A549 (cell line): ENCODE data around the gene BATF. TPM values are rescaled to one million over a fixed set of nuclear protein-coding genes. Genes with fewer than 3 reads are reported as not detected.

Source experiments
- ATAC-seq, 2 experiments: fragments of 200-7000 bp in 1 of 2; fragments of >200 bp in 1 of 2; cut with Nextera tagmentation in 1 of 2; cut with Tn5 transposase in 1 of 2; 3 replicates each; pipeline versions ENCODE4 v1.8.0 to v1.9.1; 2018 to 2020; ENCODE audit warnings: mild to moderate bottlenecking in 1 of 2, moderate library complexity in 1 of 2
- CTCF ChIA-PET: fragments of 300-600 bp; sonication (Branson Sonifier 250); formaldehyde crosslinking; extraction: SDS; loops from one replicate; lab custom pipeline; 2021; ENCODE audit warnings: antibody characterized with exemption, inconsistent platforms; lab: Yijun Ruan, JAX
- POLR2A ChIA-PET: fragments of 350-600 bp; formaldehyde crosslinking; extraction: SDS; loops from one replicate; lab custom pipeline; 2021; ENCODE audit warnings: antibody characterized with exemption, inconsistent platforms; lab: Yijun Ruan, JAX
- DNase-seq, 2 experiments: peaks; one replicate each; pipeline versions ENCODE4 v3.0.0 to v3.0.0-alpha.2; 2011 to 2016; ENCODE audit warnings: low read depth in 1 of 2, low spot score in 1 of 2
- FAIRE-seq: peaks from 2 replicates; lab custom pipeline; 2011; peaks lifted over from hg19 to GRCh38; lab: Jason Lieb, UNC
- H3K27ac ChIP-seq, 2 experiments: fragments of >200 bp; sonication (Bioruptor Twin); formaldehyde crosslinking; 3 replicates each; pipeline ENCODE4 v1.5.1; 2016 to 2017
- H3K4me1 ChIP-seq: fragments of >200 bp; sonication (Bioruptor Twin); formaldehyde crosslinking; 3 replicates; pipeline ENCODE4 v1.6.1; 2016
- H3K4me2 ChIP-seq: fragments of >200 bp; sonication (Bioruptor Twin); formaldehyde crosslinking; 3 replicates; pipeline ENCODE4 v1.6.1; 2016
- H3K4me3 ChIP-seq: fragments of >200 bp; sonication (Bioruptor Twin); formaldehyde crosslinking; 3 replicates; pipeline ENCODE4 v1.5.1; 2016
- H3K9me3 ChIP-seq: fragments of >200 bp; sonication (Bioruptor Twin); formaldehyde crosslinking; 3 replicates; pipeline ENCODE4 v1.6.1; 2016
- EHF ChIP-seq: fragments of 250-450 bp; sonication (Bioruptor Pico); IDR thresholded peaks from 2 replicates; pipeline ENCODE4 v1.5.0; 2020; ENCODE audit warnings: mild to moderate bottlenecking
- EHMT2 ChIP-seq: fragments of 200-600 bp; sonication (generic); IDR thresholded peaks from 2 replicates; pipeline ENCODE4 v1.6.1; 2016; ENCODE audit warnings: antibody characterized with exemption, low read depth, mild to moderate bottlenecking, moderate library complexity
- EP300 ChIP-seq, 2 experiments: fragments of >200 bp; sonication (Bioruptor Twin); formaldehyde crosslinking; IDR thresholded peaks; 2 replicates in 1 of 2; 3 replicates in 1 of 2; pipeline ENCODE4 v1.6.1; 2016 to 2017
- ESRRA ChIP-seq: fragments of 150-350 bp; IDR thresholded peaks from 2 replicates; pipeline ENCODE4 v1.6.1; 2014; ENCODE audit warnings: mild to moderate bottlenecking, low read length, borderline replicate concordance
- FOSB ChIP-seq: fragments of 250-450 bp; sonication (Bioruptor Pico); IDR thresholded peaks from 2 replicates; pipeline ENCODE4 v1.5.0; 2020; ENCODE audit warnings: mild to moderate bottlenecking, moderate library complexity
- FOSL2 ChIP-seq, 2 experiments: fragments of 450-650 bp in 1 of 2; fragments of >200 bp in 1 of 2; sonication (Bioruptor Twin) in 1 of 2; formaldehyde crosslinking; IDR thresholded peaks; 2 replicates each; pipeline versions ENCODE4 v1.5.0 to v1.6.1; 2016 to 2020; ENCODE audit warnings: mild to moderate bottlenecking in 1 of 2, moderate library complexity in 1 of 2
- HDAC2 ChIP-seq: fragments of 200-600 bp; sonication (generic); IDR thresholded peaks from 2 replicates; pipeline ENCODE4 v1.6.1; 2016
- JUN ChIP-seq, 2 experiments: fragments of >200 bp; sonication (Bioruptor Twin); formaldehyde crosslinking; IDR thresholded peaks; 2 replicates in 1 of 2; 3 replicates in 1 of 2; pipeline ENCODE4 v1.6.1; 2016 to 2017
- JUNB ChIP-seq: fragments of >200 bp; sonication (Bioruptor Twin); formaldehyde crosslinking; IDR thresholded peaks from 2 replicates; pipeline ENCODE4 v1.6.1; 2016
- MAFK ChIP-seq: fragments of 450-650 bp; IDR thresholded peaks from 2 replicates; pipeline ENCODE4 v1.6.1; 2014; ENCODE audit not compliant: partially characterized antibody
- RNF2 ChIP-seq: fragments of 200-600 bp; sonication (generic); IDR thresholded peaks from 2 replicates; pipeline ENCODE4 v1.6.1; 2016; ENCODE audit warnings: low read depth, mild to moderate bottlenecking, antibody characterized with exemption, moderate library complexity, borderline replicate concordance
- SREBF2 ChIP-seq: fragments of 450-650 bp; IDR thresholded peaks from 2 replicates; pipeline ENCODE4 v1.6.1; 2014; ENCODE audit warnings: mild to moderate bottlenecking, moderate library complexity
- TFCP2L1 ChIP-seq: fragments of 250-450 bp; sonication (Bioruptor Pico); IDR thresholded peaks from 2 replicates; pipeline ENCODE4 v1.5.0; 2021; ENCODE audit warnings: mild to moderate bottlenecking
- ZNF302 ChIP-seq: fragments of 250-450 bp; sonication (Bioruptor Pico); IDR thresholded peaks from 2 replicates; pipeline ENCODE4 v1.9.0; 2021; ENCODE audit warnings: inconsistent platforms, mild to moderate bottlenecking, moderate library complexity
- WGBS: methylation state at CpG from one replicate; pipeline ENCODE4 v1.1.6; 2017; ENCODE audit errors: missing lambda C conversion rate; 5-methylcytosine and 5-hydroxymethylcytosine counted together
- polyA plus RNA-seq, 4 experiments: library from polyadenylated mRNA; depleted of rRNA in 3 of 4; stranded (reverse); fragments of >200 nt; fragmentation: RNase III in 1 of 4; extraction: RNeasy Plus Mini Kit Qiagen cat#74134 plus additional on column Dnase treatment in 1 of 4; gene quantifications; 2 replicates in 3 of 4; 3 replicates in 1 of 4; pipeline ENCODE4 v1.2.3, GENCODE V29; 2011 to 2017
- TF ChIP-seq, protein P1 (sequence below): fragments of 250-450 bp; sonication (Bioruptor Pico); IDR thresholded peaks from 2 replicates; pipeline ENCODE4 v1.5.0; 2020; ENCODE audit warnings: low read depth, mild to moderate bottlenecking, moderate library complexity
- TF ChIP-seq, protein P2 (sequence below): fragments of 200-600 bp; sonication (generic); IDR thresholded peaks from 2 replicates; pipeline ENCODE4 v1.6.1; 2016; ENCODE audit warnings: antibody characterized with exemption, mild to moderate bottlenecking, moderate library complexity
- TF ChIP-seq, protein P3 (sequence below): fragments of 250-450 bp; sonication (Bioruptor Pico); IDR thresholded peaks from 2 replicates; pipeline ENCODE4 v1.5.0; 2021; ENCODE audit warnings: mild to moderate bottlenecking, moderate library complexity, borderline replicate concordance
- TF ChIP-seq, protein P4 (sequence below): fragments of >200 bp; sonication (Bioruptor Twin); formaldehyde crosslinking; IDR thresholded peaks from 2 replicates; pipeline ENCODE4 v1.6.1; 2016
- TF ChIP-seq, protein P5 (sequence below): IDR thresholded peaks from 2 replicates; pipeline ENCODE4 v1.6.1; 2012

BATF gene
- polyA plus RNA-seq, 2 of the 4 experiments (the other 2 are of a cell fraction) = not detected

DNA sequence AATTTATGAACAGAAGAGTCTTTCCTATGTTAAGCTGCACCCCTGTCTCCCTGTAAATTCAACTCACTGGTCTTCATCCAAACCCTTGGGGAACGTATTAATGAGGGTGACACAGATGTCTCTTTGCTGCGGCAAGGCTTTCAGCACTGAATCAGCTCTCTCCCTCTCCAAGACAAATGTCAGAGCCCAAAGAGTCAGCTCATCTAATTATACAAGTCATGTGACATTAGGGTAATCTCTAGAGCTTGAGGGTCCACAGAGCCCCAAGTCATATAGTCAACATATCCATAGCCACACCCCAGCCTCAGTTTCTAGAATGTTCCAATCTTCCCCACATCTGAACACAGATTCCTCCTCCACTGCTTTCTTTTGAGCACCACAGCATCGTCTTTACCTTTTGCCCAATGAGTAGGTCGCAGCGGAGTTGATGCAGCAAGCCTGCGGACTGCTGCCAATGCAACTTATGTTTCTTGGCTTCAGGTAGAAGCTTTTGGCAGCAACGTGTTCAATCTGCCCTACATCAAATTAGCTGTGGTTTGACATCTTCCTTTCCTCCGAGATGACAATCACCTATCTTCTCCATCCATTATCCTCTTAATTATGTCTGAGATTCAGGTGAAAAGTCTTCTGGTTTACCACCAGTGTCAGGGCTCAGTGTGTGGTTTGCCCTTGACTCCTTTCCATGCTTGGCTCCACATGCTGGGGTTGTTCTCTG lies 5.3 kb downstream of the BATF start:
- CTCF ChIA-PET = interaction anchor here (0.7 to 6.5 kb wide), 7 partner anchors 9 to 219 kb away, joined by 3 to 50 read pairs (median 4); no protein-coding TSS in a partner anchor
- 94% methylated on average over 8 of the region's 8 CpGs for WGBS

DNA sequence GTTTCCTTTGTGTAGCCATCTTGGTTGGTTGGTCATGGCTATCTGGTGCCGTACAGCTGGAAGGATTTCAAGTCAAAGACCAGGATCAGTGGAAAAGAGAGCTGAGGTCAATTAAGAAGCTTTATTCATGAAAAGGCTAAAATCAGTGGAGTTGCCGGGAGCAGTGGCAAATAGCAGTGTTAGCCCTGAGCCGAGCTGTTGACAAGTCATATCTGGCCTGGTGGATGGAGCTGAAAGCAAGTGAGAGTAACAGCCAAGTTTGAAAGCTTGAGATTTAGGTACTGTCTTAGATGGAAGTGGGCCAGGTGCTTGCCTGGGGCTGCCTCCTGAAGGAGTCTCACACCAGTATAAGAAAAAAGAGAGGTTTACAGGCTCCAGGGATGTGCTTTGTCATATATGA lies 9.0 kb downstream of the BATF start:
- peak; percentile 7 for FAIRE-seq
- ChIA-PET CTCF (interaction anchor here (0.9 to 6.5 kb wide), 7 partner anchors 15 to 223 kb away, joined by 3 to 50 read pairs (median 4); no protein-coding TSS in a partner anchor), POLR2A (interaction anchor here (1.2 kb wide), 1 partner anchor 42 kb away, joined by 4 read pairs; no protein-coding TSS in a partner anchor)
- peak overlapping the region; percentile 62 for H3K4me2 ChIP-seq
- peak overlapping the region; percentile 93 to 96 for H3K27ac ChIP-seq
- WGBS = 77% methylated on average over 3 of the region's 3 CpGs
- TF ChIP-seq EHF (0 out of 2 replicates have a peak, but pooled peaks have one; percentile 62), RNF2 (no peak), JUN (IDR thresholded peaks at IDR 0.05) (no peak), HDAC2 (no peak), EP300 (IDR thresholded peaks at IDR 0.05) (no peak)
- TF ChIP-seq, protein P1, sequence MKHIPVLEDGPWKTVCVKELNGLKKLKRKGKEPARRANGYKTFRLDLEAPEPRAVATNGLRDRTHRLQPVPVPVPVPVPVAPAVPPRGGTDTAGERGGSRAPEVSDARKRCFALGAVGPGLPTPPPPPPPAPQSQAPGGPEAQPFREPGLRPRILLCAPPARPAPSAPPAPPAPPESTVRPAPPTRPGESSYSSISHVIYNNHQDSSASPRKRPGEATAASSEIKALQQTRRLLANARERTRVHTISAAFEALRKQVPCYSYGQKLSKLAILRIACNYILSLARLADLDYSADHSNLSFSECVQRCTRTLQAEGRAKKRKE (CRISPR knock-in tag) = peak; percentile 39; the same call in 1 of the 2 replicates
- TF ChIP-seq, protein P2, sequence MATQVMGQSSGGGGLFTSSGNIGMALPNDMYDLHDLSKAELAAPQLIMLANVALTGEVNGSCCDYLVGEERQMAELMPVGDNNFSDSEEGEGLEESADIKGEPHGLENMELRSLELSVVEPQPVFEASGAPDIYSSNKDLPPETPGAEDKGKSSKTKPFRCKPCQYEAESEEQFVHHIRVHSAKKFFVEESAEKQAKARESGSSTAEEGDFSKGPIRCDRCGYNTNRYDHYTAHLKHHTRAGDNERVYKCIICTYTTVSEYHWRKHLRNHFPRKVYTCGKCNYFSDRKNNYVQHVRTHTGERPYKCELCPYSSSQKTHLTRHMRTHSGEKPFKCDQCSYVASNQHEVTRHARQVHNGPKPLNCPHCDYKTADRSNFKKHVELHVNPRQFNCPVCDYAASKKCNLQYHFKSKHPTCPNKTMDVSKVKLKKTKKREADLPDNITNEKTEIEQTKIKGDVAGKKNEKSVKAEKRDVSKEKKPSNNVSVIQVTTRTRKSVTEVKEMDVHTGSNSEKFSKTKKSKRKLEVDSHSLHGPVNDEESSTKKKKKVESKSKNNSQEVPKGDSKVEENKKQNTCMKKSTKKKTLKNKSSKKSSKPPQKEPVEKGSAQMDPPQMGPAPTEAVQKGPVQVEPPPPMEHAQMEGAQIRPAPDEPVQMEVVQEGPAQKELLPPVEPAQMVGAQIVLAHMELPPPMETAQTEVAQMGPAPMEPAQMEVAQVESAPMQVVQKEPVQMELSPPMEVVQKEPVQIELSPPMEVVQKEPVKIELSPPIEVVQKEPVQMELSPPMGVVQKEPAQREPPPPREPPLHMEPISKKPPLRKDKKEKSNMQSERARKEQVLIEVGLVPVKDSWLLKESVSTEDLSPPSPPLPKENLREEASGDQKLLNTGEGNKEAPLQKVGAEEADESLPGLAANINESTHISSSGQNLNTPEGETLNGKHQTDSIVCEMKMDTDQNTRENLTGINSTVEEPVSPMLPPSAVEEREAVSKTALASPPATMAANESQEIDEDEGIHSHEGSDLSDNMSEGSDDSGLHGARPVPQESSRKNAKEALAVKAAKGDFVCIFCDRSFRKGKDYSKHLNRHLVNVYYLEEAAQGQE = no peak
- H3K4me1 ChIP-seq = peaks cover 50% of the 10 kb centered on the region
- peak in 1 of 2 experiments; percentile 2; a peak in 2 of 6 replicates for ATAC-seq
- no peaks in the 10 kb centered on the region for H3K9me3 ChIP-seq
- no peak overlapping the region for H3K4me3 ChIP-seq
- no peak for DNase-seq

More for the DNA sequence above, 5.3 kb downstream of the BATF start:
- FAIRE-seq (no peak), ATAC-seq (no peak), DNase-seq (no peak)
- H3K9me3 ChIP-seq = no peaks in the 10 kb centered on the region
- POLR2A ChIA-PET = interaction anchor here (0.5 kb wide), 1 partner anchor 10 kb away, joined by 3 read pairs; no protein-coding TSS in a partner anchor
- H3K4me2 ChIP-seq = no peak overlapping the region
- TF ChIP-seq, protein P2 = no peak
- no peak for TF ChIP-seq RNF2
- TF ChIP-seq, protein P3, sequence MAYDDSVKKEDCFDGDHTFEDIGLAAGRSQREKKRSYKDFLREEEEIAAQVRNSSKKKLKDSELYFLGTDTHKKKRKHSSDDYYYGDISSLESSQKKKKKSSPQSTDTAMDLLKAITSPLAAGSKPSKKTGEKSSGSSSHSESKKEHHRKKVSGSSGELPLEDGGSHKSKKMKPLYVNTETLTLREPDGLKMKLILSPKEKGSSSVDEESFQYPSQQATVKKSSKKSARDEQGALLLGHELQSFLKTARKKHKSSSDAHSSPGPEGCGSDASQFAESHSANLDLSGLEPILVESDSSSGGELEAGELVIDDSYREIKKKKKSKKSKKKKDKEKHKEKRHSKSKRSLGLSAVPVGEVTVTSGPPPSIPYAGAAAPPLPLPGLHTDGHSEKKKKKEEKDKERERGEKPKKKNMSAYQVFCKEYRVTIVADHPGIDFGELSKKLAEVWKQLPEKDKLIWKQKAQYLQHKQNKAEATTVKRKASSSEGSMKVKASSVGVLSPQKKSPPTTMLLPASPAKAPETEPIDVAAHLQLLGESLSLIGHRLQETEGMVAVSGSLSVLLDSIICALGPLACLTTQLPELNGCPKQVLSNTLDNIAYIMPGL = no peak
- TF ChIP-seq FOSB = no peak
- TF ChIP-seq MAFK = no peak
- no peak for TF ChIP-seq SREBF2
- TF ChIP-seq, protein P4, sequence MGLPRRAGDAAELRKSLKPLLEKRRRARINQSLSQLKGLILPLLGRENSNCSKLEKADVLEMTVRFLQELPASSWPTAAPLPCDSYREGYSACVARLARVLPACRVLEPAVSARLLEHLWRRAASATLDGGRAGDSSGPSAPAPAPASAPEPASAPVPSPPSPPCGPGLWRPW = no peak
- no peak for TF ChIP-seq JUN (IDR thresholded peaks at IDR 0.05)
- no peak for TF ChIP-seq EHMT2
- no peak for TF ChIP-seq TFCP2L1 (CRISPR knock-in tag)
- no peak for TF ChIP-seq FOSL2 (IDR thresholded peaks at IDR 0.05)
- no peak for TF ChIP-seq FOSL2 (CRISPR knock-in tag; IDR thresholded peaks at IDR 0.05)
- no peak for TF ChIP-seq JUNB
- TF ChIP-seq ESRRA = no peak
- TF ChIP-seq, protein P5, sequence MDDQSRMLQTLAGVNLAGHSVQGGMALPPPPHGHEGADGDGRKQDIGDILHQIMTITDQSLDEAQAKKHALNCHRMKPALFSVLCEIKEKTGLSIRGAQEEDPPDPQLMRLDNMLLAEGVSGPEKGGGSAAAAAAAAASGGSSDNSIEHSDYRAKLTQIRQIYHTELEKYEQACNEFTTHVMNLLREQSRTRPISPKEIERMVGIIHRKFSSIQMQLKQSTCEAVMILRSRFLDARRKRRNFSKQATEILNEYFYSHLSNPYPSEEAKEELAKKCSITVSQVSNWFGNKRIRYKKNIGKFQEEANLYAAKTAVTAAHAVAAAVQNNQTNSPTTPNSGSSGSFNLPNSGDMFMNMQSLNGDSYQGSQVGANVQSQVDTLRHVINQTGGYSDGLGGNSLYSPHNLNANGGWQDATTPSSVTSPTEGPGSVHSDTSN = no peak
- TF ChIP-seq ZNF302 (CRISPR knock-in tag) = no peak
- peak overlapping the region; percentile 37 to 70; a peak in 4 of 6 replicates for H3K27ac ChIP-seq
- H3K4me1 ChIP-seq = peaks cover 29% of the 10 kb centered on the region
- H3K4me3 ChIP-seq = no peak overlapping the region
